Esophagus squamous epithelium (tissue), 4 donors: ENCODE measurements around the gene PCSK9.

Experiments
- POLR2A ChIP-seq, 4 donors: fragments of 450-650 bp; IDR thresholded peaks; one replicate each; pipeline ENCODE4 v1.6.1; 2017; ENCODE audit warnings: antibody characterized with exemption in 4 of 4, mild to moderate bottlenecking in 4 of 4, moderate library complexity in 3 of 4
- TF ChIP-seq, protein P1 (sequence below), 6 experiments: fragments of 450-650 bp in 4 of 6; fragments of 200-600 bp in 2 of 6; sonication (generic) in 2 of 6; IDR thresholded peaks; one replicate each; pipeline ENCODE4 v1.5.1; 2016 to 2019; ENCODE audit warnings: antibody characterized with exemption in 6 of 6, mild to moderate bottlenecking in 4 of 6, moderate library complexity in 4 of 6

DNA sequence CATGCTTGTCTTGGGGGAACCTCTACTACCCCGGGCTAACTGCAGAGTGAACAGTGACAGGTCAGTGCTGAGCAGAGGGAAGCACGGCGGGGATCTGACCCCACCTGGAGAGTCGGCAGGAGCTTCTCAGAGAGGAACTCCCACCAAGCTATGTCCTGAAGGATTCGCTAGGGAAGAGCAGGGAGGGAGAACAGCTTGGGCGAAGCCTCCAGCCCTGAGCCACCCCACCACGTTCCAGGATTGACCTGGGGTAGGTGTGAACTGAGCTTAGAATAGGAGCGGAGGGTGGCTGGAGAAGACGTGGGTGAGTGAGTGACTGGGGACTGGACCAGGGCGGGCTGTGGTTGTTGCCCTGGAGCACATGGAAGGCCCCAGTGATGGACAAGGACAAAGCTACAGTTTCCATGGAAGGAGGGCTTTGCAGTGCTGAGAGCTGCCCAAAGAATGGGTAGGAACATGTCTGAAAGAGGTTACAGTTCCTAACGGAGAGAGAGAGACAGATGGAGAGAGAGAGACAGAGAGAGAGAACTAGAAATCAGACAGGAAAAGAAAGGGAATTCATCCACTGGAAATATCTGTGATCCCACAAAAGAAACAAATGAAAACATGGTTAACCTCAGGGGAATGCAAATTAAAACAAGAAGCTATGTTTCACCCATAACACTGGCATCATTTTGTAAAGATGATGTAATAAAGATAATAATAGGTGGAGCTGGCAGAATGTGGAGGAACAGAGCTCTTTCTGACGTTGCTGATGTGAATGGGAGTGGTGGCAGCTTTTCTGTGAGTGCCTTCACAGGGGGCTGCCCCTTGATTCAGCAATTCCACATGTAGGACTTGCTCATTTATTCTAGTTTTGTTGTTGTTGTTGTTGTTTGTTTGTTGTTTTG, 23.4 kb upstream of the PCSK9 start:
- TF ChIP-seq, protein P1, sequence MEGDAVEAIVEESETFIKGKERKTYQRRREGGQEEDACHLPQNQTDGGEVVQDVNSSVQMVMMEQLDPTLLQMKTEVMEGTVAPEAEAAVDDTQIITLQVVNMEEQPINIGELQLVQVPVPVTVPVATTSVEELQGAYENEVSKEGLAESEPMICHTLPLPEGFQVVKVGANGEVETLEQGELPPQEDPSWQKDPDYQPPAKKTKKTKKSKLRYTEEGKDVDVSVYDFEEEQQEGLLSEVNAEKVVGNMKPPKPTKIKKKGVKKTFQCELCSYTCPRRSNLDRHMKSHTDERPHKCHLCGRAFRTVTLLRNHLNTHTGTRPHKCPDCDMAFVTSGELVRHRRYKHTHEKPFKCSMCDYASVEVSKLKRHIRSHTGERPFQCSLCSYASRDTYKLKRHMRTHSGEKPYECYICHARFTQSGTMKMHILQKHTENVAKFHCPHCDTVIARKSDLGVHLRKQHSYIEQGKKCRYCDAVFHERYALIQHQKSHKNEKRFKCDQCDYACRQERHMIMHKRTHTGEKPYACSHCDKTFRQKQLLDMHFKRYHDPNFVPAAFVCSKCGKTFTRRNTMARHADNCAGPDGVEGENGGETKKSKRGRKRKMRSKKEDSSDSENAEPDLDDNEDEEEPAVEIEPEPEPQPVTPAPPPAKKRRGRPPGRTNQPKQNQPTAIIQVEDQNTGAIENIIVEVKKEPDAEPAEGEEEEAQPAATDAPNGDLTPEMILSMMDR (IDR thresholded peaks at IDR 0.05): no peak
- TF ChIP-seq POLR2A (IDR thresholded peaks at IDR 0.05): no peak
